SK-N-SH treated with all-trans-retinoic acid at 6 μM for 48 hours (cell line): ENCODE measurements around the gene SELENON.

ENCODE experiments used
- ATAC-seq: fragments of 200-7000 bp; cut with Tn5 transposase; 3 replicates; pipeline ENCODE4 v1.9.1; 2020; ENCODE audit warnings: mild to moderate bottlenecking, moderate library complexity
- ARNTL ChIP-seq: fragments of 450-650 bp; formaldehyde crosslinking; IDR thresholded peaks from 2 replicates; pipeline ENCODE4 v1.5.0; 2020; ENCODE audit warnings: low read depth, mild to moderate bottlenecking, moderate library complexity, borderline replicate concordance
- BACH2 ChIP-seq: fragments of 250-450 bp; sonication (Bioruptor Pico); IDR thresholded peaks from 2 replicates; pipeline ENCODE4 v1.9.0; 2021; ENCODE audit warnings: mild to moderate bottlenecking, borderline replicate concordance
- CSDC2 ChIP-seq: fragments of 250-450 bp; sonication (Bioruptor Pico); IDR thresholded peaks from 2 replicates; pipeline ENCODE4 v1.5.0; 2020; ENCODE audit warnings: mild to moderate bottlenecking, moderate library complexity
- ESRRG ChIP-seq: fragments of 250-450 bp; sonication (Bioruptor Pico); IDR thresholded peaks from 2 replicates; pipeline ENCODE4 v1.6.1; 2021; ENCODE audit warnings: mild to moderate bottlenecking
- GLIS3 ChIP-seq: fragments of 250-450 bp; sonication (Bioruptor Pico); IDR thresholded peaks from 2 replicates; pipeline ENCODE4 v1.5.0; 2020; ENCODE audit warnings: mild to moderate bottlenecking, moderate library complexity
- ISL1 ChIP-seq: fragments of 250-450 bp; sonication (Bioruptor Pico); IDR thresholded peaks from 2 replicates; pipeline ENCODE4 v2.1.2; 2022; ENCODE audit warnings: mild to moderate bottlenecking, moderate library complexity
- OSR1 ChIP-seq: fragments of 250-450 bp; sonication (Bioruptor Pico); IDR thresholded peaks from 2 replicates; pipeline ENCODE4 v1.8.0; 2022; ENCODE audit warnings: moderate library complexity, mild to moderate bottlenecking, inconsistent platforms
- PPARA ChIP-seq: fragments of 250-450 bp; sonication (Bioruptor Pico); IDR thresholded peaks from 2 replicates; pipeline ENCODE4 v1.5.0; 2020; ENCODE audit warnings: mild to moderate bottlenecking, borderline replicate concordance
- RARB ChIP-seq: fragments of 250-450 bp; sonication (Bioruptor Pico); IDR thresholded peaks from 2 replicates; pipeline ENCODE4 v1.8.0; 2021; ENCODE audit warnings: mild to moderate bottlenecking, moderate library complexity
- SNAI2 ChIP-seq: fragments of 250-450 bp; sonication (Bioruptor Pico); IDR thresholded peaks from 2 replicates; pipeline ENCODE4 v1.5.0; 2020; ENCODE audit warnings: mild to moderate bottlenecking, moderate library complexity
- TCF4 ChIP-seq: fragments of 250-450 bp; sonication (Bioruptor Pico); IDR thresholded peaks from 2 replicates; pipeline ENCODE4 v1.8.0; 2021; ENCODE audit warnings: mild to moderate bottlenecking, moderate library complexity, borderline replicate concordance
- TOX ChIP-seq: fragments of 250-450 bp; sonication (Bioruptor Pico); IDR thresholded peaks from 2 replicates; pipeline ENCODE4 v1.8.0; 2021; ENCODE audit warnings: mild to moderate bottlenecking, moderate library complexity, borderline replicate concordance
- ZC3H10 ChIP-seq: fragments of 250-450 bp; sonication (Bioruptor Pico); IDR thresholded peaks from 2 replicates; pipeline ENCODE4 v1.5.1; 2021; ENCODE audit warnings: mild to moderate bottlenecking, moderate library complexity
- ZFP3 ChIP-seq: fragments of 250-450 bp; sonication (Bioruptor Pico); IDR thresholded peaks from 2 replicates; pipeline ENCODE4 v1.5.0; 2020; ENCODE audit warnings: mild to moderate bottlenecking, moderate library complexity
- ZFP30 ChIP-seq: fragments of 450-650 bp; formaldehyde crosslinking; IDR thresholded peaks from 2 replicates; pipeline ENCODE4 v1.5.0; 2022; ENCODE audit warnings: mild to moderate bottlenecking, moderate library complexity
- ZNF565 ChIP-seq: fragments of 450-650 bp; formaldehyde crosslinking; conservative IDR thresholded peaks from 2 replicates; pipeline ENCODE4 v1.5.0; 2020; ENCODE audit warnings: low read depth, mild to moderate bottlenecking, moderate library complexity
- ZNF70 ChIP-seq: fragments of 450-650 bp; formaldehyde crosslinking; IDR thresholded peaks from 2 replicates; pipeline ENCODE4 v1.5.0; 2020; ENCODE audit warnings: mild to moderate bottlenecking, moderate library complexity
- ZNF8 ChIP-seq: fragments of 450-650 bp; formaldehyde crosslinking; IDR thresholded peaks from 2 replicates; pipeline ENCODE4 v1.5.0; 2020; ENCODE audit warnings: mild to moderate bottlenecking, moderate library complexity
- TF ChIP-seq, protein P1 (sequence below): fragments of 250-450 bp; sonication (Bioruptor Pico); IDR thresholded peaks from 2 replicates; pipeline ENCODE4 v1.8.0; 2020; ENCODE audit warnings: mild to moderate bottlenecking, moderate library complexity, borderline replicate concordance
- TF ChIP-seq, protein P2 (sequence below): fragments of 250-450 bp; sonication (Bioruptor Pico); IDR thresholded peaks from 2 replicates; pipeline ENCODE4 v1.5.1; 2020; ENCODE audit warnings: low read depth, mild to moderate bottlenecking, moderate library complexity
- TF ChIP-seq, protein P3 (sequence below): fragments of 250-450 bp; sonication (Bioruptor Pico); IDR thresholded peaks from 2 replicates; pipeline ENCODE4 v1.5.0; 2020; ENCODE audit warnings: mild to moderate bottlenecking, moderate library complexity
- TF ChIP-seq, protein P4 (sequence below): fragments of 250-450 bp; sonication (Bioruptor Pico); IDR thresholded peaks from 2 replicates; pipeline ENCODE4 v1.8.0; 2021; ENCODE audit warnings: low read depth, mild to moderate bottlenecking, moderate library complexity, borderline replicate concordance
- TF ChIP-seq, protein P5 (sequence below): fragments of 250-450 bp; sonication (Bioruptor Pico); IDR thresholded peaks from 2 replicates; pipeline ENCODE4 v1.5.1; 2021; ENCODE audit warnings: mild to moderate bottlenecking, moderate library complexity

The SELENON gene

DNA sequence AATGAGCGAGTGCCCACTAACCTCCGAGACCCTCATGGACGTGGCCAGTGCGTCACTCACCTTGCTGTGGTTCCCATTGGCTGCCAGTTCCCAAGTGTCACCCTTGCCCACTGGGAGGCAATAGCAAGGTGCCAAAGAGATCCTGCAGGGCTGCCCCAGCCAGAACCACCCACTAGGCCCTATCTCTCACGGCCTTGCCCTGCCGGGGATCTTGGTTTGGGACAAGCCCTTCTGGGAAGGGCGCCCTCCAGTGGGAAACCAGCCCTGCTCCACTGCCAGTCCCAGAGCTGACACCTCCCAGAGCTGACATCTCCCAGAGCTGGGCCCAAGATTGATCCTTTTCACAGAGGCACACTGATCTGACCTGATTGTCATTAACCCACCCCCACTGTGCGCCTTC is 2.1 kb upstream of the SELENON start:
- peak; percentile 25; the same call in 1 of the 3 replicates for ATAC-seq
- no peak for TF ChIP-seq TCF4 (CRISPR knock-in tag)
- no peak for TF ChIP-seq CSDC2 (CRISPR knock-in tag)

DNA sequence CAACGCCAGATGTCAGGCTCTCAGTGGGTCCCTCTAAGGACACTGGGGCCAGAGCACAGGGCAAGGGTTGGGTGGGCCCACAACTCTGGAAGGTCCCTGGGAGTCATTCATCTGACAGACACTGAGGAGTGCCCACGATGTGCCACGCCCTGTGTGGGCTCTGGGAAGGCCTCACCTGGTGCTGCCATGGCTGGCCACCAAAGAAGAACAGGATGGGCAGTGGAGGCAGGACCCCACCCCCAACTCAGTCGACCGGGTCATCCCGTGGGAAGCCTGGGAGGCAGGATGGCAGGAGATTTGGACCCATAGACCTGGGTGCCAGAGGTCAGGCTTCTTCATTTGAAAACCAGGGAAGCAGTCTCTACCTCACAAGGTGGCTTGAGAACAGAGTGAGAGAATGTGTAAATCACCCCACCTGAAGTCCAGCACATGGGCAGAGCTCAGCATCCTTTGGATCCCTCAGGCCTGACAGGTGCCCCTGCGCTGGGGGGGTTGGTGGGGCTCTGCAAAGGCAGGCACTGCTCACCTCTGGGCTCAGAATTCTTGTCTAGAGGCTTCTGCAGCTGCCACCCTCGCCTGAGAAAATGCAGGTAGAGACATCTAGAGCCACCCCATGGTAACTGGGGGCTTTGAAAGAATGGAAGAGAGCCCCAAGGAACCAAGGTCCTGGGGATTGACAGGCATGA is 1.2 kb upstream of the SELENON start:
- no peak for ATAC-seq
- TF ChIP-seq, protein P1, sequence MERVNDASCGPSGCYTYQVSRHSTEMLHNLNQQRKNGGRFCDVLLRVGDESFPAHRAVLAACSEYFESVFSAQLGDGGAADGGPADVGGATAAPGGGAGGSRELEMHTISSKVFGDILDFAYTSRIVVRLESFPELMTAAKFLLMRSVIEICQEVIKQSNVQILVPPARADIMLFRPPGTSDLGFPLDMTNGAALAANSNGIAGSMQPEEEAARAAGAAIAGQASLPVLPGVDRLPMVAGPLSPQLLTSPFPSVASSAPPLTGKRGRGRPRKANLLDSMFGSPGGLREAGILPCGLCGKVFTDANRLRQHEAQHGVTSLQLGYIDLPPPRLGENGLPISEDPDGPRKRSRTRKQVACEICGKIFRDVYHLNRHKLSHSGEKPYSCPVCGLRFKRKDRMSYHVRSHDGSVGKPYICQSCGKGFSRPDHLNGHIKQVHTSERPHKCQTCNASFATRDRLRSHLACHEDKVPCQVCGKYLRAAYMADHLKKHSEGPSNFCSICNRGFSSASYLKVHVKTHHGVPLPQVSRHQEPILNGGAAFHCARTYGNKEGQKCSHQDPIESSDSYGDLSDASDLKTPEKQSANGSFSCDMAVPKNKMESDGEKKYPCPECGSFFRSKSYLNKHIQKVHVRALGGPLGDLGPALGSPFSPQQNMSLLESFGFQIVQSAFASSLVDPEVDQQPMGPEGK (CRISPR knock-in tag): no peak
- no peak for TF ChIP-seq BACH2 (CRISPR knock-in tag)
- no peak for TF ChIP-seq ARNTL
- TF ChIP-seq, protein P2, sequence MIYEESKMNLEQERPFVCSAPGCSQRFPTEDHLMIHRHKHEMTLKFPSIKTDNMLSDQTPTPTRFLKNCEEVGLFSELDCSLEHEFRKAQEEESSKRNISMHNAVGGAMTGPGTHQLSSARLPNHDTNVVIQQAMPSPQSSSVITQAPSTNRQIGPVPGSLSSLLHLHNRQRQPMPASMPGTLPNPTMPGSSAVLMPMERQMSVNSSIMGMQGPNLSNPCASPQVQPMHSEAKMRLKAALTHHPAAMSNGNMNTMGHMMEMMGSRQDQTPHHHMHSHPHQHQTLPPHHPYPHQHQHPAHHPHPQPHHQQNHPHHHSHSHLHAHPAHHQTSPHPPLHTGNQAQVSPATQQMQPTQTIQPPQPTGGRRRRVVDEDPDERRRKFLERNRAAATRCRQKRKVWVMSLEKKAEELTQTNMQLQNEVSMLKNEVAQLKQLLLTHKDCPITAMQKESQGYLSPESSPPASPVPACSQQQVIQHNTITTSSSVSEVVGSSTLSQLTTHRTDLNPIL (CRISPR knock-in tag): no peak

DNA sequence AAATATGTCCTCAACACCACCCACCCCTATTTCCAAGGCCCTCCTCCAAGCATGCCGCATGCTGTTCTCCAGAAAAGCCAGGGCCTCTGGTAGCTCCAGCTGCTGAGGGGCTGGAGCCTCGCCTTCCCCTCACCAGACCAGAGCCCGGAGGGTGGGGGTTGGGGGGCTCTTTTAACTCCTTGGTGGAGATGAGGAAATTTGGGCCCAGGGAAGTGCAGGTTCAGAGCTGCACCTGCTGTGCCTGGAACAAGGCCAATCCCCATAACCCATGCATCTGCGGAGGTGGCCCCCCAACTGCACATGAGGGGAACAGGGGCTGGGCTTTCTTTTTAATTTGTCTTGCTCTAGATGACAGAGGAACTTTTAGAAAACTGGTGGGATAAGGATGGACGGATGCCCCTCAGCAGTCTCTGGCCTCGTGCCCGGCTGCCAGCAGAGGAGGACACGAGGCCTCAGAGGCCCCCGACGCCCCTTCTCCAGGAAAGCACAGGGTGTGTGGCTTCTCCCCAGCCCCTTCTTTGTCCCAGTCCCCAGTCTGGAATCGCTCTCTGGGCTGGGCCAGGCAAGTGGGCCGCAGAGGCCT is 550 bp upstream of the SELENON start:
- no peak for TF ChIP-seq ISL1 (CRISPR knock-in tag)
- TF ChIP-seq PPARA (CRISPR knock-in tag): no peak
- no peak for TF ChIP-seq RARB (CRISPR knock-in tag)
- no peak for TF ChIP-seq ZNF70 (CRISPR knock-in tag)
- TF ChIP-seq ZFP3 (CRISPR knock-in tag): no peak
- TF ChIP-seq ZC3H10 (CRISPR knock-in tag): no peak
- TF ChIP-seq, protein P3, sequence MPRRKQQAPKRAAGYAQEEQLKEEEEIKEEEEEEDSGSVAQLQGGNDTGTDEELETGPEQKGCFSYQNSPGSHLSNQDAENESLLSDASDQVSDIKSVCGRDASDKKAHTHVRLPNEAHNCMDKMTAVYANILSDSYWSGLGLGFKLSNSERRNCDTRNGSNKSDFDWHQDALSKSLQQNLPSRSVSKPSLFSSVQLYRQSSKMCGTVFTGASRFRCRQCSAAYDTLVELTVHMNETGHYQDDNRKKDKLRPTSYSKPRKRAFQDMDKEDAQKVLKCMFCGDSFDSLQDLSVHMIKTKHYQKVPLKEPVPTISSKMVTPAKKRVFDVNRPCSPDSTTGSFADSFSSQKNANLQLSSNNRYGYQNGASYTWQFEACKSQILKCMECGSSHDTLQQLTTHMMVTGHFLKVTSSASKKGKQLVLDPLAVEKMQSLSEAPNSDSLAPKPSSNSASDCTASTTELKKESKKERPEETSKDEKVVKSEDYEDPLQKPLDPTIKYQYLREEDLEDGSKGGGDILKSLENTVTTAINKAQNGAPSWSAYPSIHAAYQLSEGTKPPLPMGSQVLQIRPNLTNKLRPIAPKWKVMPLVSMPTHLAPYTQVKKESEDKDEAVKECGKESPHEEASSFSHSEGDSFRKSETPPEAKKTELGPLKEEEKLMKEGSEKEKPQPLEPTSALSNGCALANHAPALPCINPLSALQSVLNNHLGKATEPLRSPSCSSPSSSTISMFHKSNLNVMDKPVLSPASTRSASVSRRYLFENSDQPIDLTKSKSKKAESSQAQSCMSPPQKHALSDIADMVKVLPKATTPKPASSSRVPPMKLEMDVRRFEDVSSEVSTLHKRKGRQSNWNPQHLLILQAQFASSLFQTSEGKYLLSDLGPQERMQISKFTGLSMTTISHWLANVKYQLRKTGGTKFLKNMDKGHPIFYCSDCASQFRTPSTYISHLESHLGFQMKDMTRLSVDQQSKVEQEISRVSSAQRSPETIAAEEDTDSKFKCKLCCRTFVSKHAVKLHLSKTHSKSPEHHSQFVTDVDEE: no peak
- no peak for TF ChIP-seq ARNTL
- TF ChIP-seq BACH2 (CRISPR knock-in tag): no peak
- no peak for TF ChIP-seq GLIS3
- no peak for TF ChIP-seq ESRRG (CRISPR knock-in tag)
- no peak for TF ChIP-seq TCF4 (CRISPR knock-in tag)
- no peak for TF ChIP-seq SNAI2 (CRISPR knock-in tag)
- no peak for TF ChIP-seq ZFP30 (CRISPR knock-in tag)
- no peak for TF ChIP-seq TOX (CRISPR knock-in tag)
- no peak for ATAC-seq

DNA sequence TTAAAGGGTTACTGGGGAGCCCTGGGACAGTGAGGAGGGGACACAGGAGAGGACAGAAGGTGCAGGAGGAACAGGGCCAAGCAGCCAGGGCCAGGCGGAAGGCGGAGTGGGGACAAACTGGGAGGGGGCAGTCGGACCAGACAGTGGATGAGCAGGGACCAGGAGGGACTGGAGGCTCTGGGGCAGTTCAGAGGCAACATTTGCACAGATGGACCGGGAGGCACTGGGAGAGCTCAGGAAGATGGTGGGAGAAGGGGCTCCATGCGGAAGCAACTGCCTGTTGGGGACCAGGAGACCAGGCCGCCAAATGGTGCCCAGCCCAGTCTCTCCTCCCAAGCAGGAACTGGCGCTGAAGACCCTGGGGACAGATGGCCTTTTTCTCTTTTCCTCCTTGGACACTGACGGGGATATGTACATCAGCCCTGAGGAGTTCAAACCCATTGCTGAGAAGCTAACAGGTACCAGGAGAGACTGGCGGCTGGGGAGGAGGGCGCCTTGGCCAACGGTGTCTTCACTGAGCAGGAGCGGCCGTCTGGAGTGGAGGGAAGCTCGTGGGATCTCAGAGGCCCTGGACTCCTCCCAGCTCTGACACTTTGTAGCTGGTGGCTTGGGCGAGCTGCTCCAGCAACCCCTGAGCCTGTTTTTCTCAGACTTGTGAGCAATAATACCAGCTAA is 847 bp downstream of the SELENON start:
- peak; percentile 19 for ATAC-seq
- no peak for TF ChIP-seq ZNF8 (CRISPR knock-in tag)
- no peak for TF ChIP-seq PPARA (CRISPR knock-in tag)
- no peak for TF ChIP-seq ZFP3 (CRISPR knock-in tag)
- no peak for TF ChIP-seq CSDC2 (CRISPR knock-in tag)
- no peak for TF ChIP-seq OSR1
- no peak for TF ChIP-seq ZNF565 (CRISPR knock-in tag)
- TF ChIP-seq, protein P4, sequence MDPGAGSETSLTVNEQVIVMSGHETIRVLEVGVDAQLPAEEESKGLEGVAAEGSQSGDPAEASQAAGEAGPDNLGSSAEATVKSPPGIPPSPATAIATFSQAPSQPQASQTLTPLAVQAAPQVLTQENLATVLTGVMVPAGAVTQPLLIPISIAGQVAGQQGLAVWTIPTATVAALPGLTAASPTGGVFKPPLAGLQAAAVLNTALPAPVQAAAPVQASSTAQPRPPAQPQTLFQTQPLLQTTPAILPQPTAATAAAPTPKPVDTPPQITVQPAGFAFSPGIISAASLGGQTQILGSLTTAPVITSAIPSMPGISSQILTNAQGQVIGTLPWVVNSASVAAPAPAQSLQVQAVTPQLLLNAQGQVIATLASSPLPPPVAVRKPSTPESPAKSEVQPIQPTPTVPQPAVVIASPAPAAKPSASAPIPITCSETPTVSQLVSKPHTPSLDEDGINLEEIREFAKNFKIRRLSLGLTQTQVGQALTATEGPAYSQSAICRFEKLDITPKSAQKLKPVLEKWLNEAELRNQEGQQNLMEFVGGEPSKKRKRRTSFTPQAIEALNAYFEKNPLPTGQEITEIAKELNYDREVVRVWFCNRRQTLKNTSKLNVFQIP (CRISPR knock-in tag): no peak
- TF ChIP-seq ESRRG (CRISPR knock-in tag): no peak
- TF ChIP-seq, protein P5, sequence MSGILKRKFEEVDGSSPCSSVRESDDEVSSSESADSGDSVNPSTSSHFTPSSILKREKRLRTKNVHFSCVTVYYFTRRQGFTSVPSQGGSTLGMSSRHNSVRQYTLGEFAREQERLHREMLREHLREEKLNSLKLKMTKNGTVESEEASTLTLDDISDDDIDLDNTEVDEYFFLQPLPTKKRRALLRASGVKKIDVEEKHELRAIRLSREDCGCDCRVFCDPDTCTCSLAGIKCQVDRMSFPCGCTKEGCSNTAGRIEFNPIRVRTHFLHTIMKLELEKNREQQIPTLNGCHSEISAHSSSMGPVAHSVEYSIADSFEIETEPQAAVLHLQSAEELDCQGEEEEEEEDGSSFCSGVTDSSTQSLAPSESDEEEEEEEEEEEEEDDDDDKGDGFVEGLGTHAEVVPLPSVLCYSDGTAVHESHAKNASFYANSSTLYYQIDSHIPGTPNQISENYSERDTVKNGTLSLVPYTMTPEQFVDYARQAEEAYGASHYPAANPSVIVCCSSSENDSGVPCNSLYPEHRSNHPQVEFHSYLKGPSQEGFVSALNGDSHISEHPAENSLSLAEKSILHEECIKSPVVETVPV (CRISPR knock-in tag): no peak
- TF ChIP-seq ISL1 (CRISPR knock-in tag): no peak
- no peak for TF ChIP-seq RARB (CRISPR knock-in tag)
- TF ChIP-seq GLIS3: no peak
- TF ChIP-seq ZFP30 (CRISPR knock-in tag): no peak
- TF ChIP-seq, protein P2 (CRISPR knock-in tag): no peak
